Peyer's patch (tissue), 4 donors: ENCODE data around the gene SPRED1.
"Not testable (repeated sequence)": the region's sequence is repeated elsewhere in the genome, so short reads cannot be mapped to it uniquely, and the experiment has no call there.

Experiments used
- POLR2A ChIP-seq, 2 donors: fragments of 450-650 bp; IDR thresholded peaks; one replicate each; pipeline ENCODE4 v1.5.1; 2017; ENCODE audit warnings: antibody characterized with exemption in 2 of 2, mild to moderate bottlenecking in 2 of 2, moderate library complexity in 2 of 2
- TF ChIP-seq, protein P1 (sequence below), 6 experiments: fragments of 450-650 bp in 4 of 6; fragments of 200-600 bp in 2 of 6; sonication (generic) in 1 of 6; IDR thresholded peaks; one replicate each; pipeline ENCODE4 v1.5.1; 2017 to 2019; ENCODE audit warnings: antibody characterized with exemption in 6 of 6, mild to moderate bottlenecking in 3 of 6, moderate library complexity in 1 of 6

- TF ChIP-seq, protein P1, sequence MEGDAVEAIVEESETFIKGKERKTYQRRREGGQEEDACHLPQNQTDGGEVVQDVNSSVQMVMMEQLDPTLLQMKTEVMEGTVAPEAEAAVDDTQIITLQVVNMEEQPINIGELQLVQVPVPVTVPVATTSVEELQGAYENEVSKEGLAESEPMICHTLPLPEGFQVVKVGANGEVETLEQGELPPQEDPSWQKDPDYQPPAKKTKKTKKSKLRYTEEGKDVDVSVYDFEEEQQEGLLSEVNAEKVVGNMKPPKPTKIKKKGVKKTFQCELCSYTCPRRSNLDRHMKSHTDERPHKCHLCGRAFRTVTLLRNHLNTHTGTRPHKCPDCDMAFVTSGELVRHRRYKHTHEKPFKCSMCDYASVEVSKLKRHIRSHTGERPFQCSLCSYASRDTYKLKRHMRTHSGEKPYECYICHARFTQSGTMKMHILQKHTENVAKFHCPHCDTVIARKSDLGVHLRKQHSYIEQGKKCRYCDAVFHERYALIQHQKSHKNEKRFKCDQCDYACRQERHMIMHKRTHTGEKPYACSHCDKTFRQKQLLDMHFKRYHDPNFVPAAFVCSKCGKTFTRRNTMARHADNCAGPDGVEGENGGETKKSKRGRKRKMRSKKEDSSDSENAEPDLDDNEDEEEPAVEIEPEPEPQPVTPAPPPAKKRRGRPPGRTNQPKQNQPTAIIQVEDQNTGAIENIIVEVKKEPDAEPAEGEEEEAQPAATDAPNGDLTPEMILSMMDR (IDR thresholded peaks at IDR 0.05) = not testable (repeated sequence)
- not testable (repeated sequence) for TF ChIP-seq POLR2A (IDR thresholded peaks at IDR 0.05)
Observed at GRCh38 chr15:38272431-38272830, 19.8 kb downstream of the SPRED1 start.
